Epithelial cell of esophagus (primary cell): ENCODE results near the gene CABLES1.
A peak's percentile ranks its signal among the peaks of the same experiment; 100 is the strongest.

ENCODE experiments used
- DNase-seq: peaks from one replicate; pipeline ENCODE4 v3.0.0; 2010; ENCODE audit warnings: low read depth
- H3K4me3 ChIP-seq: 2 replicates; pipeline ENCODE4 v1.5.1; 2011; ENCODE audit warnings: mild to moderate bottlenecking, low read length, control low read depth
- TF ChIP-seq, protein P1 (sequence below): IDR thresholded peaks from 2 replicates; pipeline ENCODE4 v1.5.1; 2011; ENCODE audit warnings: low read depth, mild to moderate bottlenecking, low read length, control low read depth, inconsistent platforms; ENCODE audit not compliant: insufficient read depth; ENCODE audit errors: missing control alignments

The CABLES1 gene

DNA sequence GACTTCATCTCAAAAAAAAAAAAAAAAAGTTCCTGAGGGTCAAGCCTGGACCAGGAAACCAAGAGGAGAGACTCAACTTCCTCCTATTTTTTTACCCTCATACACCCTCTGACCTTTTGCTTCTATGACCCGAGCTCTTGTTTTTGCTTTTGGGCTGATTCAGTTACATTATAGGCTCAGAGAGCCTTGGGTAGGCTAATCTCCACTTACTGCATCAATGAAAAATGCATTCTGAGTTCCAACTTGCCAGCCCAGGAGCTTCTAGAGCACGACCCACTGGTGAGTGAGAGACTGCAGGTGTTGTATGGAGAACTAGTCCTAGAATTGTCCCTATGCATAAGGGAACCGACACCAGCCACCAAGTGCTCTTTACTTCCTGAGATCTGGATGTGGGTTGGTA is 91.1 kb downstream of the CABLES1 start:
- no peak overlapping the region for H3K4me3 ChIP-seq
- peak; percentile 45 for DNase-seq
- TF ChIP-seq, protein P1, sequence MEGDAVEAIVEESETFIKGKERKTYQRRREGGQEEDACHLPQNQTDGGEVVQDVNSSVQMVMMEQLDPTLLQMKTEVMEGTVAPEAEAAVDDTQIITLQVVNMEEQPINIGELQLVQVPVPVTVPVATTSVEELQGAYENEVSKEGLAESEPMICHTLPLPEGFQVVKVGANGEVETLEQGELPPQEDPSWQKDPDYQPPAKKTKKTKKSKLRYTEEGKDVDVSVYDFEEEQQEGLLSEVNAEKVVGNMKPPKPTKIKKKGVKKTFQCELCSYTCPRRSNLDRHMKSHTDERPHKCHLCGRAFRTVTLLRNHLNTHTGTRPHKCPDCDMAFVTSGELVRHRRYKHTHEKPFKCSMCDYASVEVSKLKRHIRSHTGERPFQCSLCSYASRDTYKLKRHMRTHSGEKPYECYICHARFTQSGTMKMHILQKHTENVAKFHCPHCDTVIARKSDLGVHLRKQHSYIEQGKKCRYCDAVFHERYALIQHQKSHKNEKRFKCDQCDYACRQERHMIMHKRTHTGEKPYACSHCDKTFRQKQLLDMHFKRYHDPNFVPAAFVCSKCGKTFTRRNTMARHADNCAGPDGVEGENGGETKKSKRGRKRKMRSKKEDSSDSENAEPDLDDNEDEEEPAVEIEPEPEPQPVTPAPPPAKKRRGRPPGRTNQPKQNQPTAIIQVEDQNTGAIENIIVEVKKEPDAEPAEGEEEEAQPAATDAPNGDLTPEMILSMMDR, result no peak

DNA sequence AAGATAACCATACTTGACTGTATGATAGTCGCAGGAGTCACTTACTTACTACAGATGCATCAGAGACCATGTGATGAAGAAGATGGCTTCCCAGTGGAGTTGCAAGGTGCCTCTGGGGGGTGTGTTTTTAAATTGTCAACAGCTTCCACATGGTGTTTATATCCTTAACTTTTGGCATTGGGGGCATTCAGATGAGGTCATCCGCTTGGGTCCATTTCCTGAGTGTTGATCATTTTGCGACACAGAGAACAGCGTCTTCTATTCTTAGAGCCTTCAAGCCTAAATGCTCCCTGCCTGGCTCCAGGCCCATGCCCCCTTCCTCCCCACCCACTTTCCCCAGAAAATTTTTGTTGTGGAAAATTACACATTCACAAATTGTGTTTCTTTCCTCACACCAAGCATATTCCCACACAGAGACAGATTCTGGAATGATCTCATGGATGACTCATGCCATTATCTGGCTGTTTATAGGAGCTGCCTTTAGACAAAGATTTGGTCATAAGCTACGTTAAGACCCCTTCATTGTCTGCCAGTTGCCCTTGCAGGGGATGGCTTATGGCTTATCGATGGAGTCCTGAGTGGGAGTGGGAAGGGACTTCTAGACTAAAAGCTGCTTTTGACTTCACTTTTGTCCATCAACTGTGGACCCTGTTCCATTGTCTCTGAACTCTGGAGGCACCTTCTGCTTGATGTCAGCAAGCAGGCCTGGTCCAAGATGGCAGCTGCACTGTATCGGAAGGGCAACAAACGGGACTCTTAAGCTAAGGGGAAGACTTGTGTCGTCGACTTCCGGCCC is 91.8 kb downstream of the CABLES1 start:
- H3K4me3 ChIP-seq, result no peak overlapping the region
- DNase-seq, result peak; percentile 61
- TF ChIP-seq, protein P1, result no peak

DNA sequence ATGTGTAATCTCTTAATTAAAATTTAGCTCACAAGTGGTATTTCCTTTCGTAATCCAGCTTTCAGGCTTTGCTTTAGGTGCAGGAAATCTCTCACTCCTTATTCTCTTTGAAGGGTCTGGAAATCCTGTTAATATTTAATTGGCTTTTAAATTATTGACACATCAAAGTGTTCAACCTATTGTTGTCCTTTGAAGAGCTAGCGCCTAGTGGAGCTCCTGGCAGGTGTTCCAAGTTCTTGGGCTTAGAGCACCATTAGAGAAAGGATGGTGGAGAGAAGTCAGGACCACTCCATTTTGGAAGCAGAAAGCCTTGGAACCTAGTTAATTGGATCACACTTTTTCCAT is 92.4 kb downstream of the CABLES1 start:
- TF ChIP-seq, protein P1, result no peak
- H3K4me3 ChIP-seq, result no peak overlapping the region
- no peak for DNase-seq

DNA sequence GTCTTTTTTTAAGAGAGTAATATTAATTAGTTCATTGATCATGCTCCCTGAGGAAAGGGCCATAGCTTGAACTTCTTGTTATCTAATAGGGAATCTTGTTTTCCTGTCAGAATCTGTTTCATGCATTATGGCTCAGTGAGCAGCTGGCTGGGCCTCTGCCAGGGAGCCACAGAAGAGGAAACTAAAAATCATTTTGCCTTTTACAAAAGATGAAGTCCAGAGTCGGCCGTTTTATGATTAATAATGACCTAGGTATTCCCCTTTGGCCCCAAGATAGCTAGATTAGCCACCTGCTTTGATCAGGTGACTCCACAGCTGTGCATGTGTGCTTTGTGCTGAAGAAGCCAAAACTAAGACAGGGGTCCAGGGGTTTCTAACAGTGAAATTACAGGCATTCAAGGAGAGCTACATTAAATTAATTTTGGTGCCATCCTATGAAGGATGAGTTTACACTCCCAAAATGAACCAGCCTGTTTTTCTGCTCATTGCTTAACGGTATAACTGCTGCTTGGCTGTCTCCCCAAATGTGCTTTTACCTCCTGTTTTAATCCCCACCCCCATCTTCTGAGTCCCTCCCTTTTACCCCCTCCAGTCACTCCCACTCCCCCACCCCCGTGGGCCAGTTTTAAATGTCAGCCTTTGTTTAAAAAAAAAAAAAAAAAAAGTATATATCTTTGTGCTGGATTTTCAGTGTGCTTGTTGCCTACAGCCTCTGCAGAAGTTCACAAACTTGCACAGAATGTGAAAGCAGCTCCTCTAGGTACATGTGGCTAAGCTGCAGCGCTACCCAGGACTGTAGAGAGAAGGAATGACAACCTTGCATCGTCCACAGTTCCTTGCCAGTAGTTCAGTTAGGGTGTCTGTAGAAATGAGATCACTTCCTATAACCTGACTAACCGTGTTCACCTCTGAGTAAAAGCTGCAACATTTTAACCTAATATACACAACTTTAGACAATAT is 93.1 kb downstream of the CABLES1 start:
- TF ChIP-seq, protein P1, result no peak
- DNase-seq, result peak; percentile 40
- H3K4me3 ChIP-seq, result no peak overlapping the region

DNA sequence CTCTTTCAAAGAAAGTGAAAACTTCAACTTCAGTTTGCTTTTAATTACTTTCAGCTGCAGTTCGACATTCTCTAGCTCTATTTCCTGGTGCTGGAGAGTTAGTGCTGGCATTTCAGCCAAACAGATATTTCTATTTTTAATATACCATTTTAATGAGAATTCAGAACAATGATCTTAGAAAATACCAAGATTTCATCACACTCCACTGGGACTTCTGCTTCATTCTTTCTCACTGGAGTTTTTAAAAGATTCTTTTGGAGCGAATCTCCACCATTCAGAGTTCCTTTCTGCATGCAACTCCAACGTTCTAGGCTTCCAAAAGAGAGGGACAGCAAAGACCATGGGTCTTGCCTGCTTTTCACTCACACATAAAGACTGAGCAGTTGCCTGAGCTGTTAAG is 94.2 kb downstream of the CABLES1 start:
- TF ChIP-seq, protein P1, result no peak
- no peak for DNase-seq

DNA sequence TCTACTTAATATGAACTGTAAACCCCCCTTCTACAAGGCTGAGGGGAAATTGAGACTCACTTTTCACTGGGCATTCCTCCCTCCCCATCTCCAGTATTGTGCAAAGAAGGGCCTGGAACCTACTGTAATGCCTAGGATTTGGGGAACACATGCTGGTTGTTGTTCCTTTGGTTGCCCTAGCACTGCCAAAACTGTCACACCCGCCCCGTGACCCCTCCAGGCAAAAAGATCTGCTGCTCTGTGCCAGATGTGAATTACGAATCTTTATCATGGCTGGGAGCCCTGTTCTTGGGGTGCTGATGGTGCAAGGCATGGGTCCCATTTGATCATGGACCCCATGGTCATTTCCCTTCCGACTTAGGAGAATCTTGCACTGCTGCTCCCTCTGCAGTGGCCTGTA is 95.4 kb downstream of the CABLES1 start:
- H3K4me3 ChIP-seq, result no peak overlapping the region
- DNase-seq, result no peak
- TF ChIP-seq, protein P1, result no peak

More for the DNA sequence above, 94.2 kb downstream of the CABLES1 start:
- no peak overlapping the region for H3K4me3 ChIP-seq
